GM12873 (cell line): ENCODE results near the gene PRKAG2.

Experiments used
- TF ChIP-seq, protein P1 (sequence below): IDR thresholded peaks from 2 replicates; pipeline ENCODE4 v1.5.1; 2012; ENCODE audit warnings: low read depth, mild to moderate bottlenecking, moderate library complexity, low read length, control low read depth; ENCODE audit not compliant: insufficient read depth; ENCODE audit errors: missing control alignments

Gene PRKAG2

DNA sequence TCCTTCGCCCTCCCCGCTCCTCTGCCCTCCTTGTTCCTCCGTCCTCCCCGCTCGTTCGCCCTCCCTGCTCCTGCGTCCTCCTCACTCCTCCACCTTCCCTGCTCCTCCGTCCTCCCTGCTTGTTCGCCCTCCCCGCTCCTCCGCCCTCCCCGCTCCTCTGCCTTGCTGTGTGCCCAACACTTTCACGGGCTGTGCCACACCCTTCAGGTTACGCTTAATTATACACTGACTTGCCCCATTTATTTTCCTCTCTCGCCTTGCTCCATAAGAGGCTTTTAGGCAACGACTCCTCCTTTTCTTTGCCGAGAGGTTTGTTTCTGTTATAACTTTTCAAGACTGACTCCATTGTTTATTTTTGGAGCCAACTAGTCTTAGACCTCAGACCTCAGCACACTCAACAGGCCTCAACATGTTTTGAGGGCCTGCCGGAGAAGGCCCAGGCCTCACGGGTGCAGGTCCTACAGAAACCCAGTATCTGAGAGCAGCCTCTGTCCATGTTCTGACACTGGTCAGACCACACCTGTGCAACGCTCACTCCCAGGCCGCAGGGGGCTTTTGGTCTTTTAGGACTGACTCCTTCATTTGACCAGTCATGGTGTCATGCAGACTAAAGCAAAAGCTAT lies 18.2 kb upstream of the PRKAG2 start:
- TF ChIP-seq, protein P1, sequence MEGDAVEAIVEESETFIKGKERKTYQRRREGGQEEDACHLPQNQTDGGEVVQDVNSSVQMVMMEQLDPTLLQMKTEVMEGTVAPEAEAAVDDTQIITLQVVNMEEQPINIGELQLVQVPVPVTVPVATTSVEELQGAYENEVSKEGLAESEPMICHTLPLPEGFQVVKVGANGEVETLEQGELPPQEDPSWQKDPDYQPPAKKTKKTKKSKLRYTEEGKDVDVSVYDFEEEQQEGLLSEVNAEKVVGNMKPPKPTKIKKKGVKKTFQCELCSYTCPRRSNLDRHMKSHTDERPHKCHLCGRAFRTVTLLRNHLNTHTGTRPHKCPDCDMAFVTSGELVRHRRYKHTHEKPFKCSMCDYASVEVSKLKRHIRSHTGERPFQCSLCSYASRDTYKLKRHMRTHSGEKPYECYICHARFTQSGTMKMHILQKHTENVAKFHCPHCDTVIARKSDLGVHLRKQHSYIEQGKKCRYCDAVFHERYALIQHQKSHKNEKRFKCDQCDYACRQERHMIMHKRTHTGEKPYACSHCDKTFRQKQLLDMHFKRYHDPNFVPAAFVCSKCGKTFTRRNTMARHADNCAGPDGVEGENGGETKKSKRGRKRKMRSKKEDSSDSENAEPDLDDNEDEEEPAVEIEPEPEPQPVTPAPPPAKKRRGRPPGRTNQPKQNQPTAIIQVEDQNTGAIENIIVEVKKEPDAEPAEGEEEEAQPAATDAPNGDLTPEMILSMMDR: no peak

DNA sequence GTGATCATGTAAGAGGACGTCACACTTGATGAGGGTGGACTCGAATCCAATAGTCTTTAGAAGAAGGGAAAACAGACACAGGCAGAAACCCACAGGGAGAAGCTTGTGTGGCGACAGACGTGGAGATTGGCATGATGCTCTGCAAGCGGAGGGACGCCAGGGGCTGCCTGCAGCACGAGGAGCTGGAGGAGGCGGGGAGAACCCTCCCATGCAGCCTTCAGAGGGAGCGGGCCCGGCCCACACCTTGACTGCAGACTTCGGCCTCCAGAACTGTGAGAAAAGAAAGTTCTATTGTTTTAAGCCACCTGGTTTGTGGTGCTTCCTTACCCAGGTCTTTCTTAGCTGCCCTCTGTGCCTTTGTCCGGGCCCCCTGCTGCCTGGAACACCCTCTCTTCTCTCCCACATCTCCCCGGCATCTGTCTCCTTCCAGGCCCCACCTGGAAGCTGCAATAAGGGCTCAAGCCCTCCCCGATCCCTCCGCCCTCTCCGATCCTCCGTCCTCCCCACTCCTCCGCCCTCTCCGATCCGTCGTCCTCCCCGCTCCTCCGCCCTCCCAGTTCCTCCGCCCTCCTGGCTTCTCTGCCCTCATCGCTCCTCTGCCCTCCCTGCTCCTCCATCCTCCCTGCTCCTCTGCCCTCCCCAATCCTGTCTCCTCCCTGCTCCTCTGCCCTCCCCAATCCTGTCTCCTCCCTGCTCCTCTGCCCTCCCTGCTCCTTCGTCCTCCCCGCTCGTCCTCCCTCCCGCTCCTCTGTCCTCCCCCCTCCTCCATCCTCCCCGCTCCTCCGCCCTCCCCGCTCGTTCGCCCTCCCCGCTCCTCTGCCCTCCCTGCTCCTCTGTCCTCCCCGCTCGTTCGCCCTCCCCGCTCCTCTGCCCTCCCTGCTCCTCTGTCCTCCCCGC lies 17.4 kb upstream of the PRKAG2 start:
- TF ChIP-seq, protein P1: no peak

DNA sequence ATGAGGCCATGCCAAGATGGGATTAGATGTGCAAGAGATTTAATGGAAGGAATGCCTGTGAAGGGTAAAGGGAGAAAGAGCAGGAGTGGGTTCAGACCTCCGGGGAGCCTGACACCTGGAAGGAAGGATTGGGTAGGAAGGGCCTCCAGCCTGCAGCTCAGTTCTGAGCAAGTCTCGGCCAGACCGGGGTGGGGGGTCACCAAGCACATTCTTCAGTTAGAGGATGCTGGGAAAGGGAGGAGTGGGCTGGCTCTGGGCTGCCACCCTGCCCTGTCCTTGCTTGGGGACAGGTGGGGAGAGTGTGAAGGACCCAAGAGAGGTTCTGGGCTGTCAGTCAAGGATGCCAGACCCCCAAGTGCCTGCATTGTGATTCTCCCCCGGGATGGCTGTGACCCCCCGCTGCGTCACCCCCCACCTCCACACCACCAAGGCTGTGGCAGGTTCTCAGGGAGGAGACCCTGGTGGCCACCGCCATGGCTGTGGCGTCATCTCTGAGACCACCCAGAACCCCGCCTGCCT lies 16.5 kb upstream of the PRKAG2 start:
- TF ChIP-seq, protein P1: no peak

DNA sequence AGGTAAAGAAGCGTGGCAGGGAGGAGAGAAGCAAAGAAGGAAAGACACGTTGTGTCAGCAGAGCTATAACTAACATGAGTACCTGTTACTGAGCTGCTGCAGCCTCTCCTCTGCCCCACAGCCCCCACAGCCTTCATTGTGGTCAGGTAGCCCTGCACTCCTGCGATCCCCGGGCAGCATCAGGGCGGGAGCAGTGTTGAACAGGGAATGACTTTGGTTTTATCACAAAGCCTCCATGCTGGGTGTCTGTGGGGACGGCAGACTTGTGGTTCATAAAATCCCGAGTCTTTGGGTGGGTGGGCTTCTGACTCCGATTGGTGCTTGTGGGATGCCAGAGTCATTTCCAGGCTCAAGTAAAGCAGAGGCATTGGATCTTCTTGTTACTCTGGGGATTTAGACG lies 14.8 kb upstream of the PRKAG2 start:
- TF ChIP-seq, protein P1: no peak

DNA sequence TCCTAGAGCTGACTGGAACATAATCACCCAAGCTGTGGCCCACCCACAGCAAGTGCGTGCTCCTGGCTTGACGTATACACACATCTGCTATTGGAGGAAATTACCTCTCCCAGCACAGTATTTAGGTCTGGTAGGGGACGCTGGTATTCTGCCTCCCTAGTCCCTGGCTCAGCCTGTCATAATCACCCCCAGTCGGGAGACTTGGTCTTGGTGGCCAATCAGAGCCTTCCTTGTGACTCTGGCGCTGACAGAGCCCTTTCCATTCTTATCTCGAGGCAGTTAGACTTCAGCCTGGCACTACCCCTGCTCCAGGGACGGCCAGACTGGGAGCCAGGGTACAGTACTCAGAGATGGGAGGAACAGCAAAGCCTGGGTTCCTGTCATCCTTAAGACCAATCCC lies 14.3 kb upstream of the PRKAG2 start:
- TF ChIP-seq, protein P1: no peak

DNA sequence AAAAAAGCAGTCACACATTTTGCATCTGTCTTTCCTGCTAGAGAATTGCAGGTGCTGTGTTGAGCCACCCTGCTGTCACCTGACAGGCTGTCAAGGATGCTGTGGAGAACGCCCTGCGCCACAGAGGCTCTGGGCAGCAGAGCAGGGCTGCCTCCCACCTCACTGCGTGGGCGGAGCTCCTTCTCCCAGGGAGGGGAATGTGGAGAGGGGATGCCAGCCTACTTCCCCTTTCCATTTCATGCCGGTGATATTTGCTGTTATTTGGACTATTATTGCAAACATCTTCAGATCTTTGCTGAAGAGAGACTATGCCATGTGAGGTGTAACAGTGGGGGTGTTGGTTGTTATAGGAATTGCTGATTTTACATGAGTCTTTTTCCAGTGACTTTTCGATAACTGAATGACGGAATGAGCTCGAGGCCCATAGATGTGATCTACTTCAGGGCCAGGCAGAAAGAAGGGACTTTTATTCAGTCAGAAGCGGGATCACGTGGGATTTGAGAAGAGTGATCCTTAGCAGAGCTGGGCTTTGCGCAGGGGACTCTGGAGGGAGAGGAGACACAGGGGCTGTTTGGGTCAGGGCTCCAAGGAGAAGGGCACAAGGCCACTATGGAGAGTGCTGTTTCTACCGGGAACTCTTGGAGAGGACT lies 13.6 kb upstream of the PRKAG2 start:
- TF ChIP-seq, protein P1: no peak
